H1 (cell line): ENCODE results near the gene KCNC3.

Experiments used
- CTCF ChIP-seq, 3 experiments: IDR thresholded peaks; 1 replicate in 2 of 3; 2 replicates in 1 of 3; pipeline versions ENCODE4 v1.5.1 to v1.6.1; 2011; ENCODE audit warnings: low read length in 3 of 3, mild to moderate bottlenecking in 3 of 3, inconsistent platforms in 2 of 3, low read depth in 1 of 3, moderate library complexity in 1 of 3; ENCODE audit not compliant: insufficient read depth in 1 of 3; ENCODE audit errors: control extremely low read depth in 1 of 3
- EP300 ChIP-seq, 2 experiments: IDR thresholded peaks; 1 replicate in 1 of 2; 2 replicates in 1 of 2; pipeline ENCODE4 v1.6.1; 2011 to 2012; ENCODE audit warnings: low read depth in 2 of 2, low read length in 2 of 2, mild to moderate bottlenecking in 2 of 2, borderline replicate concordance in 1 of 2, inconsistent platforms in 1 of 2, moderate library complexity in 1 of 2
- EZH2 ChIP-seq: fragments of 200-600 bp; sonication (generic); IDR thresholded peaks from 2 replicates; pipeline ENCODE4 v1.7.1; 2012; ENCODE audit warnings: low read depth, mild to moderate bottlenecking, moderate library complexity, low read length, inconsistent platforms; ENCODE audit not compliant: severe bottlenecking
- GABPA ChIP-seq: IDR thresholded peaks from 2 replicates; pipeline ENCODE4 v1.6.1; 2011; ENCODE audit warnings: mild to moderate bottlenecking, low read length, moderate library complexity, borderline replicate concordance; ENCODE audit not compliant: insufficient read depth
- JUND ChIP-seq: IDR thresholded peaks from 2 replicates; pipeline ENCODE4 v1.6.1; 2011; ENCODE audit warnings: mild to moderate bottlenecking, improper control_type of control experiment, low read length
- KDM4A ChIP-seq: IDR thresholded peaks from one replicate; pipeline ENCODE4 v1.7.1; 2012; ENCODE audit warnings: low read depth, mild to moderate bottlenecking, moderate library complexity, low read length, inconsistent platforms; ENCODE audit not compliant: severe bottlenecking
- MAFK ChIP-seq: IDR thresholded peaks from 2 replicates; pipeline ENCODE4 v1.6.1; 2012; ENCODE audit warnings: low read depth, mild to moderate bottlenecking, improper control_type of control experiment, low read length
- POLR2A ChIP-seq, 2 experiments: IDR thresholded peaks; 1 replicate in 1 of 2; 2 replicates in 1 of 2; pipeline ENCODE4 v1.6.1; 2011; ENCODE audit warnings: low read depth in 2 of 2, low read length in 2 of 2, mild to moderate bottlenecking in 2 of 2; ENCODE audit errors: control extremely low read depth in 1 of 2
- POLR2AphosphoS5 ChIP-seq: IDR thresholded peaks from 2 replicates; pipeline ENCODE4 v1.6.1; 2011; ENCODE audit warnings: low read depth, low read length
- RFX5 ChIP-seq: IDR thresholded peaks from 2 replicates; pipeline ENCODE4 v1.6.1; 2011; ENCODE audit warnings: low read depth, low read length, improper control_type of control experiment, borderline replicate concordance
- SRF ChIP-seq: IDR thresholded peaks from 2 replicates; pipeline ENCODE4 v1.6.1; 2011; ENCODE audit warnings: mild to moderate bottlenecking, low read depth, low read length, moderate library complexity

DNA sequence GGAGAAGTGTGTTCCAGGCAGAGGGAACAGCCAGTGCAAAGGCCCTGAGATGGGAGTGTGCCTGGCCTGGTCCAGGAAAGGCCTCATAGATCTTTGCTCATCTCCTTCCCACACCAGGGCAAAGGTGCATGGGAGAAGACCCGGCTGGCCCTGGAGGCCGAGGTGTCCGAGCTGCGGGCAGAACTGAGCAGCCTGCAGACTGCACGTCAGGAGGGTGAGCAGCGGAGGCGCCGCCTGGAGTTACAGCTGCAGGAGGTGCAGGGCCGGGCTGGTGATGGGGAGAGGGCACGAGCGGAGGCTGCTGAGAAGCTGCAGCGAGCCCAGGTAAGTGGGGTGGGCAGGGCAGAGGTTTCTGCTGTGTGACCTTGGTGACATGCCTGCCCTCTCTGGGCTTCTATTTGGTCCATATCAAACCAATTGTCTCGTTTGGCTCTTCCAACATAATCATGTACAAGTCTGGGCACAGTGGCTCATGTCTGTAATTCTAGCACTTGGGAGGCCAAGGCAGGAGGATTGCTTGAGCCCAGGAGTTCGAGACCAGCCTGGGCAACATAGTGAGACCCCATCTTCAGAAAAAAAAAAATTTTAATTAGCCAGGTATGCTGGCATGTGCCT lies 51.1 kb downstream of the KCNC3 start:
- TF ChIP-seq EP300 (IDR thresholded peaks at IDR 0.05; ENCODE audit: borderline replicate concordance in 1 of 2, low read depth in 2 of 2, low read length in 2 of 2): no peak
- no peak for TF ChIP-seq JUND
- no peak for TF ChIP-seq CTCF (IDR thresholded peaks at IDR 0.05; ENCODE audit: control extremely low read depth in 1 of 3, insufficient read depth in 1 of 3, low read depth in 1 of 3, low read length in 3 of 3)
- TF ChIP-seq POLR2AphosphoS5: no peak
- TF ChIP-seq KDM4A: no peak
- no peak for TF ChIP-seq POLR2A (IDR thresholded peaks at IDR 0.05; ENCODE audit: control extremely low read depth in 1 of 2, low read depth in 2 of 2, low read length in 2 of 2)
- TF ChIP-seq EZH2: no peak
- TF ChIP-seq MAFK: no peak
- TF ChIP-seq SRF: no peak
- TF ChIP-seq RFX5: no peak
- TF ChIP-seq GABPA: no peak
